PFSK-1 (cell line): Measurements from ENCODE around the gene CEP128.

Experiments used
- FOXP2 ChIP-seq: optimal IDR thresholded peaks from 2 replicates; pipeline ENCODE3; 2011; ENCODE audit warnings: borderline replicate concordance, control low read depth, inconsistent platforms; ENCODE audit not compliant: insufficient read depth; ENCODE audit errors: extremely low read length, extremely low read depth
- POLR2AphosphoS5 ChIP-seq: IDR thresholded peaks from 2 replicates; pipeline ENCODE4 v1.6.1; 2012; ENCODE audit warnings: low read depth, mild to moderate bottlenecking, control low read depth, low read length, moderate library complexity
- REST ChIP-seq, 2 experiments: IDR thresholded peaks; 2 replicates each; pipeline versions ENCODE4 v1.6.1 to v1.8.0; 2011 to 2012; ENCODE audit warnings: low read depth in 2 of 2, low read length in 2 of 2, control low read depth in 1 of 2, inconsistent platforms in 1 of 2, mild to moderate bottlenecking in 1 of 2, moderate library complexity in 1 of 2; ENCODE audit not compliant: insufficient read depth in 1 of 2
- SIN3A ChIP-seq: IDR thresholded peaks from 2 replicates; pipeline ENCODE4 v1.6.1; 2012; ENCODE audit warnings: mild to moderate bottlenecking, low read length, moderate library complexity, borderline replicate concordance; ENCODE audit not compliant: insufficient read depth
- TAF1 ChIP-seq: IDR thresholded peaks from 2 replicates; pipeline ENCODE4 v1.6.1; 2012; ENCODE audit warnings: low read length, control low read depth, borderline replicate concordance; ENCODE audit not compliant: insufficient read depth

Gene CEP128

DNA sequence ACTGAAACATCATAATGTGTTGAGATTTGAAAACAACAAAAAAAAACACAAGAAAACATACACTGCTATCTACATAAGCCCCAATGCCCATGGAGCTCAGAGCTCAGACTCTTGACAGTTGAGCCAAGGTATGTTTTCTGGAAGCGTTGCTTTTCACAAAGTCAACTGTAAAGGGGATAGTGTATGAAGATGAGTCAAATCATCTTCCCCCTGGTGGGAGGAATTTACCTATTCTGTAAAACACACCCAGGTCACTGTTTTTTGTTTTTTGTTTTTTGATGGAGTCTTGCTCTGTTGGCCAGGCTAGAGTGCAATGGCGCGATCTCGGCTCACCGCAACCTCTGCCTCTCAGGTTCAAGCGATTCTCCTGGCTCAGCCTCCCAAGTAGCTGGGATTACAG lies 368.9 kb downstream of the CEP128 start:
- TF ChIP-seq REST (IDR thresholded peaks at IDR 0.05; ENCODE audit: insufficient read depth in 1 of 2, low read depth in 2 of 2, low read length in 2 of 2) (no peak), SIN3A (no peak)

- TF ChIP-seq REST (IDR thresholded peaks at IDR 0.05; ENCODE audit: insufficient read depth in 1 of 2, low read depth in 2 of 2, low read length in 2 of 2) = no peak
- TF ChIP-seq POLR2AphosphoS5 = no peak
- no peak for TF ChIP-seq TAF1
- no peak for TF ChIP-seq FOXP2
- no peak for TF ChIP-seq SIN3A
These were observed 370.6 kb downstream of the CEP128 start for GRCh38 chr14:80570930-80571298.

- TF ChIP-seq FOXP2 (no peak), REST (IDR thresholded peaks at IDR 0.05; ENCODE audit: insufficient read depth in 1 of 2, low read depth in 2 of 2, low read length in 2 of 2) (no peak), POLR2AphosphoS5 (no peak), SIN3A (no peak), TAF1 (no peak)
These were observed 373.5 kb downstream of the CEP128 start for GRCh38 chr14:80567905-80568536.

DNA sequence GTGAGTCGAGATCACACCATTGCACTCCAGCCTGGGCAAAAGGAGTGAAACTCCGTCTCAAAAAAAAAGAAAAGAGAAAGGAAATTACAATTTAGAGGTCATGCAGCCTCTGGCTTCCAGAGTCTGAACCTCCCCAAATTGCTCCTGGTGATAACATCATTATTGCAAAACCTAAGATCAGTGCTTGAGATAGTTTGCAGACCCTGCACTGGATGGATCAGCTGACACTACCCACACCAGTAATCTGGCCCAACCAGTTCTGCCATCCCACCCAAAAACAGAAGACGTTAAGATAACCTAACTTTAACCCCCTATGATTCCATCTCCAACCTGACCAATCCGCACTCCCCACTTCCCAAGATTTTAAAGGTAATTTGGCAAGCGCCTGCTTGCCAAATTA lies 376.5 kb downstream of the CEP128 start:
- TF ChIP-seq TAF1 (no peak), REST (IDR thresholded peaks at IDR 0.05; ENCODE audit: insufficient read depth in 1 of 2, low read depth in 2 of 2, low read length in 2 of 2) (no peak), SIN3A (no peak), FOXP2 (no peak), POLR2AphosphoS5 (no peak)

- TF ChIP-seq REST (IDR thresholded peaks at IDR 0.05; ENCODE audit: insufficient read depth in 1 of 2, low read depth in 2 of 2, low read length in 2 of 2) (no peak), POLR2AphosphoS5 (no peak), TAF1 (no peak), FOXP2 (no peak)
These were observed 377.5 kb downstream of the CEP128 start for GRCh38 chr14:80564051-80564450.
